ENCODE data around the gene KLHL29. TPM values are rescaled to one million over a fixed set of nuclear protein-coding genes. Genes with fewer than 3 reads are reported as not detected.

Gene KLHL29
- total and polyA plus RNA-seq, 9 donors: 3.0 to 6.6 (median 3.9) TPM

- H3K4me3 ChIP-seq: no peak overlapping the region
- WGBS, 3 donors: 69 to 73% (median 70%) methylated on average over 11 of the region's 11 CpGs
- TF ChIP-seq EP300 (IDR thresholded peaks at IDR 0.05): no peak
- TF ChIP-seq POLR2A (IDR thresholded peaks at IDR 0.05): no peak
- TF ChIP-seq, protein P1, sequence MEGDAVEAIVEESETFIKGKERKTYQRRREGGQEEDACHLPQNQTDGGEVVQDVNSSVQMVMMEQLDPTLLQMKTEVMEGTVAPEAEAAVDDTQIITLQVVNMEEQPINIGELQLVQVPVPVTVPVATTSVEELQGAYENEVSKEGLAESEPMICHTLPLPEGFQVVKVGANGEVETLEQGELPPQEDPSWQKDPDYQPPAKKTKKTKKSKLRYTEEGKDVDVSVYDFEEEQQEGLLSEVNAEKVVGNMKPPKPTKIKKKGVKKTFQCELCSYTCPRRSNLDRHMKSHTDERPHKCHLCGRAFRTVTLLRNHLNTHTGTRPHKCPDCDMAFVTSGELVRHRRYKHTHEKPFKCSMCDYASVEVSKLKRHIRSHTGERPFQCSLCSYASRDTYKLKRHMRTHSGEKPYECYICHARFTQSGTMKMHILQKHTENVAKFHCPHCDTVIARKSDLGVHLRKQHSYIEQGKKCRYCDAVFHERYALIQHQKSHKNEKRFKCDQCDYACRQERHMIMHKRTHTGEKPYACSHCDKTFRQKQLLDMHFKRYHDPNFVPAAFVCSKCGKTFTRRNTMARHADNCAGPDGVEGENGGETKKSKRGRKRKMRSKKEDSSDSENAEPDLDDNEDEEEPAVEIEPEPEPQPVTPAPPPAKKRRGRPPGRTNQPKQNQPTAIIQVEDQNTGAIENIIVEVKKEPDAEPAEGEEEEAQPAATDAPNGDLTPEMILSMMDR (IDR thresholded peaks at IDR 0.05): no peak
- intact Hi-C loops (cut with DNase I): no loop called here
- H3K27ac ChIP-seq: no peak overlapping the region
- H3K9me3 ChIP-seq: no peaks in the 10 kb centered on the region
- H3K4me1 ChIP-seq (ENCODE audit: insufficient read depth): no peaks in the 10 kb centered on the region
- no peaks in the 10 kb centered on the region for H3K27me3 ChIP-seq
- no peaks in the 10 kb centered on the region for H3K36me3 ChIP-seq
- DNase-seq: no peak
Observed at GRCh38 chr2:23636426-23636825, 251.4 kb downstream of the KLHL29 start.

GRCh38 chr2:23637011-23637778 lies 252.2 kb downstream of the KLHL29 start:
- H3K4me3 ChIP-seq: no peak overlapping the region
- H3K36me3 ChIP-seq: no peaks in the 10 kb centered on the region
- DNase-seq: no peak
- no peak overlapping the region for H3K27ac ChIP-seq
- H3K27me3 ChIP-seq: no peaks in the 10 kb centered on the region
- no peaks in the 10 kb centered on the region for H3K9me3 ChIP-seq
- no peak for TF ChIP-seq EP300 (IDR thresholded peaks at IDR 0.05)
- no peak for TF ChIP-seq POLR2A (IDR thresholded peaks at IDR 0.05)
- TF ChIP-seq, protein P1 (IDR thresholded peaks at IDR 0.05): no peak
- WGBS, 3 donors: 39 to 44% (median 41%) methylated on average over 14 of the region's 14 CpGs
- no peaks in the 10 kb centered on the region for H3K4me1 ChIP-seq (ENCODE audit: insufficient read depth)
- intact Hi-C loops (cut with DNase I): no loop called here

GRCh38 chr2:23639406-23639982 lies 254.5 kb downstream of the KLHL29 start:
- H3K36me3 ChIP-seq: no peaks in the 10 kb centered on the region
- H3K4me1 ChIP-seq (ENCODE audit: insufficient read depth): no peaks in the 10 kb centered on the region
- intact Hi-C loops (cut with DNase I): no loop called here
- no peak for DNase-seq
- no peaks in the 10 kb centered on the region for H3K27me3 ChIP-seq
- H3K27ac ChIP-seq: no peak overlapping the region
- H3K9me3 ChIP-seq: no peaks in the 10 kb centered on the region
- WGBS, 3 donors: 75 to 94% (median 90%) methylated on average over 6 of the region's 6 CpGs
- TF ChIP-seq POLR2A (IDR thresholded peaks at IDR 0.05) (no peak), EP300 (IDR thresholded peaks at IDR 0.05) (no peak)
- TF ChIP-seq, protein P1 (IDR thresholded peaks at IDR 0.05): no peak
- H3K4me3 ChIP-seq: no peak overlapping the region

DNA sequence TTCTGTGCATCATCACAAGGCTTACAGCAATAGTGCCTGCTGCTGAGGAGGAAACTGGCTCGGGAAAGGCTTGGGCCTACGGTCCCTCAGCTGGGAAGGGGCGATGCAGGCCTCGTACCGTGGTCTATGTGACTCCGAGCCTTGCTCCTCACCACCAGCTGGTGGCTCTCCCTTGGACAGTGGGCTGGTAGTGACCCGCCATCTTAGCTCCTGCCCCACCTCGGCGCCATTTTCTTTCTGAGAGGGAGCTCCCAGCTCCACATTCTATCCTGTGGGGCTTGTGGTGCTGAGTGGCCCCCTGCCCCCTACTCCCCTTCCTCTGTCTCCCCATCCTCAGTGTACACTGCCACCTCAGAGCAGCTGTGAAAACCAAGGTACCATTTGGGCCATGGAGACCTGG lies 255.7 kb downstream of the KLHL29 start:
- 95 to 98% (median 96%) methylated on average over 9 of the region's 9 CpGs for WGBS, 3 donors
- no peak for TF ChIP-seq EP300 (IDR thresholded peaks at IDR 0.05)
- TF ChIP-seq, protein P1 (IDR thresholded peaks at IDR 0.05): no peak
- TF ChIP-seq POLR2A (IDR thresholded peaks at IDR 0.05): no peak
- intact Hi-C loops (cut with DNase I): no loop called here
- Histone ChIP-seq H3K36me3 (no peaks in the 10 kb centered on the region), H3K27me3 (no peaks in the 10 kb centered on the region), H3K27ac (no peak overlapping the region), H3K4me1 (ENCODE audit: insufficient read depth) (no peaks in the 10 kb centered on the region), H3K4me3 (no peak overlapping the region), H3K9me3 (no peaks in the 10 kb centered on the region)
- DNase-seq: no peak

Measured in ovary (tissue), 9 donors.